Omental fat pad (tissue), 4 donors: Measurements from ENCODE around the gene TBC1D2. TPM values are rescaled to one million over a fixed set of nuclear protein-coding genes. Genes with fewer than 3 reads are reported as not detected.

Experiments used
- ATAC-seq: fragments of 150-250 bp; one replicate; pipeline ENCODE4 v1.9.1; 2016; ENCODE audit warnings: mild to moderate bottlenecking, moderate library complexity; ENCODE audit not compliant: low FRiP score
- DNase-seq: peaks from one replicate; pipeline ENCODE4 v3.0.0-alpha.2; 2019; ENCODE audit warnings: low spot score
- CTCF ChIP-seq, 3 donors: fragments of 450-650 bp; IDR thresholded peaks; one replicate each; pipeline ENCODE4 v1.5.1; 2016 to 2017; ENCODE audit warnings: antibody characterized with exemption in 3 of 3, mild to moderate bottlenecking in 3 of 3, moderate library complexity in 2 of 3
- total RNA-seq, 4 donors: library from RNA; depleted of rRNA; stranded (reverse); fragments of >200 nt; gene quantifications; one replicate each; pipeline ENCODE4 v1.1.0, GENCODE V29; 2016

TBC1D2 gene
- total RNA-seq, 4 donors from 2014 or later: 7.6 to 37.9 (median 12.4) TPM

DNA sequence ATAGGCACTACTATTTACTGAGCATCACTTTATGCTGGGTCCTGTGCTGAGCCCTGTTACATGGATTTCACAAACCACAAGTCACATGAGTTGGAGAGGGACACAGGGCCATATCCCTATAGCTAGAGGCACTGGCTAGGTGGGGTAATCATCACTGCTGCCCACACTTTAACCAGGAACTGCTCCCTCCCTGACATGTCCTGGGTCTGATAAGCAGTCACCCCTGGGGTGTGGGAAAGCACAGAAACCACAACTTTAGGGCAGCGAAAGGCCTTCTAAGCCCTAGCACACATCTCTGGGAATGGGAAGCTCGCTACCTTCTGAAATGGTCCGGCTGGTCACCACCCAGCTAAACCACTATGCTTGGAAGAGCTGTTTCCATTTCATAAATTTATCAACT is 15.0 kb downstream of the TBC1D2 start:
- ATAC-seq (no peak), DNase-seq (no peak)
- no peak for TF ChIP-seq CTCF (IDR thresholded peaks at IDR 0.05)

DNA sequence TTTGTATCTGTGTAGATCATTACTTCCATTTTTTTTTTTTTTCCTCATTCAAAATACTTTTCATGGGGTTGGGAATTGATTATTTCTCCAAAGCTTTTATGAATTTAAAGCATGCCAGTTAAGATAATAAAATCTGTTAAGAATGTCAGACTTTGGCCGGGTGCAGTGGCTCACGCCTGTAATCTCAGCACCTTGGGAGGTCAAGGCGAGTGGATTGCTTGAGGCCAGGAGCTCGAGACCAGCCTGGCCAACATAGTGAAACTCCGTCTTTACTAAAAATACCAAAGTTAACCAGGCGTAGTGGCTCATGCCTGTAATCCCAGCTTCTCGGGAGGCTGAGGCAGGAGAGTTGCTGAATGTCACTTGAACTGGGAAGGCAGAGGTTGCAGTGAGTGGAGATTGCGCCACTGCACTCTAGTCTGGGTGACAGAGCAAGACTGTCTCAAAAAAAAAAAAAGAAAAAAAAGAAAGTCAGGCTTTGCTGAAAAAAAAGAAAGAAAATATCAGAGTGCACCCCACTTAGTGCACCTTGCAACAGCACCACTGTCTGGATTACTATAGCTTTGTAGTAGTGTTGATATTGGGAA is 18.5 kb downstream of the TBC1D2 start:
- no peak for ATAC-seq
- DNase-seq: no peak
- TF ChIP-seq CTCF (IDR thresholded peaks at IDR 0.05): no peak

- ATAC-seq (no peak), DNase-seq (no peak)
- no peak for TF ChIP-seq CTCF (IDR thresholded peaks at IDR 0.05)
Observed at GRCh38 chr9:98235126-98235525, 20.3 kb downstream of the TBC1D2 start.

GRCh38 chr9:98234245-98234825 is 21.1 kb downstream of the TBC1D2 start:
- ATAC-seq (no peak), DNase-seq (no peak)
- TF ChIP-seq CTCF (IDR thresholded peaks at IDR 0.05): no peak

- DNase-seq: no peak
- no peak for ATAC-seq
- no peak for TF ChIP-seq CTCF (IDR thresholded peaks at IDR 0.05)
Observed at GRCh38 chr9:98232926-98233325, 22.5 kb downstream of the TBC1D2 start.

DNA sequence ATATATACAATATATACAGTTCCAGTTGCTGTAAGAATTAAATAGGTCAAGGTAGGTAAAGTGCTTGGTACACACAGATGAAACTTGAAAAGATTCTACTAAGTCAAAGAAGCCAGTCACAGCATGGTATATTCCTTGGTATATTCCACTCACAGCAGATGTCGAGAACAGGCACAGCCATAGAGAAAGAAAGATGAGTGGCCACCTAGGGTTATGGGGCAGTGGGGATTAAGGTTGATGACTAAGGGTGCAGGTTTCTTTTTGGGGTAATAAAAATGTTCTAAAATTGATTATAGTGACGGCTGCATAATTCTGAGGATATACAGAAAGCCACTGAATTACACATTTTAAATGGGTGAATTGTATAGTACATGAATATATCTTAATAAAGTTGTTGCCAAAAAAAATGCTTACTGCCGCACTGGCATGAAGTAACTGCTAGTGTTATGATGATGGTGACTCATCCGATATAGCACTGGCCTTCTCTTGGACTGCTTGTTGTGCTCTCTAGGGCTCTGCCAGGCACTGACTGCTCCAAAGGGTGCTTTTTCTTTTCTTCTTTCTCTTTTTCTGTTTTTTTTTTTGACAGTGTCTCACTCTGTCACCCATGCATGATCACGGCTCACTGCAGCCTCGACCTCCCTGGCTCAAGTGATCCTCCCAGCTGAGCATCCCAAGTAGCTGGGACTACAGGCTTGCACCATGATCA is 23.5 kb downstream of the TBC1D2 start:
- DNase-seq (no peak), ATAC-seq (peak; percentile 80)
- TF ChIP-seq CTCF (IDR thresholded peaks at IDR 0.05): no peak

DNA sequence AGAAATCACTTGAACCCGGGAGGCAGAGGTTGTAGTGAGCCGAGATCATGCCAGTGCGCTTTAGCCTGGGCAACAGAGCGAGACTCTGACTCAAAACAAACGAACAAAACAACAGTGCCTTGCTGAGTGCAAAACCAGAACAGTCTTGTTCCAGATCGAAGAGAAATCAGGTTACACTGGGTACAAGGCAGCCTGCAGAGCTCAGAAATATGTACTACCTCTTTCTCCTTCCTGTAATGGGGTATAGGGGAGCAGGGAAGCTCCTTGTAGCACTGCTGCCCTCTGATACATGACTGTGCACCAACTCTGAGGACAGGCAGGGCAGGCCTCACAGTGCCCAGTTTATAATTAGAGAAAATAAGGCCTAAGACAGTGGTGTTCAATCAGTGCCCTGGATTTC is 24.7 kb downstream of the TBC1D2 start:
- DNase-seq (no peak), ATAC-seq (no peak)

More for the DNA sequence above, 24.7 kb downstream of the TBC1D2 start:
- no peak for TF ChIP-seq CTCF (IDR thresholded peaks at IDR 0.05)
